Measurements from ENCODE around the gene GCLM. TPM values are rescaled to one million over a fixed set of nuclear protein-coding genes. Genes with fewer than 3 reads are reported as not detected.

Gene GCLM
- total and polyA plus RNA-seq, 2 donors (not counting 1 experiment from before 2014, with no cell fraction given): 1.7 to 10.7 TPM

- Histone ChIP-seq H4K20me1 (ENCODE audit: control insufficient read depth, insufficient read depth, low read length, poor library complexity, severe bottlenecking) (no peaks in the 10 kb centered on the region), H3K36me3 (replicated peaks in 1 of 2; ENCODE audit: control extremely low read depth in 1 of 2, control insufficient read depth in 1 of 2, extremely low read depth in 1 of 2, insufficient read depth in 2 of 2, low read length in 1 of 2) (no peaks in the 10 kb centered on the region), H2AFZ (ENCODE audit: insufficient read depth, low read depth, low read length, poor library complexity, severe bottlenecking) (peak overlapping the region; percentile 2), H3K27ac (ENCODE audit: low read length in 2 of 2) (no peak overlapping the region), H3K4me3 (ENCODE audit: control extremely low read depth in 1 of 5, extremely low read depth in 1 of 5, insufficient read depth in 1 of 5, low read depth in 2 of 5, low read length in 4 of 5) (no peak overlapping the region), H3K4me2 (replicated peaks; ENCODE audit: low read depth, low read length, poor library complexity, severe bottlenecking) (peak overlapping the region; percentile 5), H3K9ac (ENCODE audit: low read length) (no peak overlapping the region), H3K4me1 (ENCODE audit: control insufficient read depth in 2 of 2, insufficient read depth in 2 of 2, low read length in 2 of 2) (peaks cover 5 to 23% of the 10 kb centered on the region in 2 donors), H3K9me3 (ENCODE audit: control extremely low read depth in 1 of 3, control insufficient read depth in 2 of 3, insufficient read depth in 1 of 3, low read length in 2 of 3) (no peaks in the 10 kb centered on the region), H3K79me2 (ENCODE audit: control insufficient read depth, insufficient read depth, low read length) (no peaks in the 10 kb centered on the region), H3K27me3 (replicated peaks in 1 of 4; ENCODE audit: control extremely low read depth in 1 of 4, control insufficient read depth in 3 of 4, insufficient read depth in 4 of 4, low read length in 3 of 4) (no peaks in the 10 kb centered on the region)
- POLR2A ChIA-PET: interaction anchor here (0.7 to 1.0 kb wide), 2 partner anchors 211 to 215 kb away, joined by 4 read pairs; no protein-coding TSS in a partner anchor
- CTCF ChIA-PET: interaction anchor here (0.7 to 12.1 kb wide), 27 partner anchors 11 to 850 kb away, joined by 3 to 229 read pairs (median 5); partner anchors contain the start of genes BCAR3, DNTTIP2 and GCLM
- intact Hi-C loops (cut with micrococcal nuclease): loop anchor here (1.0 to 5.0 kb wide), 5 partner anchors 30 to 1083 kb away; partner anchors contain the start of genes CNN3 and DIPK1A
- H3K9me3 Mint-ChIP-seq (ENCODE audit: insufficient read depth): no peaks in the 10 kb centered on the region
- no peak for ATAC-seq (ENCODE audit: low read depth)
- peak overlapping the region; percentile 59 for H3K4me3 Mint-ChIP-seq
- peaks cover 4% of the 10 kb centered on the region for H3K27me3 Mint-ChIP-seq
- peaks cover 24% of the 10 kb centered on the region for H3K4me1 Mint-ChIP-seq
- WGBS (ENCODE audit: insufficient coverage): 94% methylated on average over 2 of the region's 8 CpGs
- TF ChIP-seq CTCF (IDR thresholded peaks at IDR 0.05) (peak; percentile 61), EZH2 (IDR thresholded peaks at IDR 0.05; ENCODE audit: borderline replicate concordance, insufficient read depth, low read depth, low read length, poor library complexity, severe bottlenecking) (no peak)
- H3K27ac Mint-ChIP-seq: peak overlapping the region; percentile 79
- DNase-seq: peak; percentile 77
Observed at GRCh38 chr1:93844262-93845045, 64.8 kb downstream of the GCLM start.
